DOHH2 (cell line): ENCODE measurements around the gene LRRN2.
"Not testable (repeated sequence)": the region's sequence is repeated elsewhere in the genome, so short reads cannot be mapped to it uniquely, and the experiment has no call there.

Experiments used
- H3F3A ChIP-seq: fragments of 200-600 bp; sonication (generic), shearing (Covaris generic); 2 replicates; pipeline ENCODE4 v1.6.0; 2016; ENCODE audit warnings: antibody characterized with exemption, mild to moderate bottlenecking; ENCODE audit not compliant: control insufficient read depth, insufficient read depth
- H3K27ac ChIP-seq: fragments of 200-600 bp; sonication (generic); 2 replicates; pipeline ENCODE4 v1.5.1; 2014; ENCODE audit warnings: low read depth, mild to moderate bottlenecking, low read length, moderate library complexity
- H3K27me3 ChIP-seq: fragments of 200-600 bp; sonication (generic); 2 replicates; pipeline ENCODE4 v1.6.1; 2014; ENCODE audit warnings: mild to moderate bottlenecking, low read length, mixed read lengths; ENCODE audit not compliant: control insufficient read depth
- H3K36me3 ChIP-seq: fragments of 200-600 bp; sonication (generic); 2 replicates; pipeline ENCODE4 v1.6.1; 2014; ENCODE audit warnings: mild to moderate bottlenecking, low read length, moderate library complexity, mixed read lengths; ENCODE audit not compliant: control insufficient read depth
- H3K4me1 ChIP-seq: fragments of 200-600 bp; sonication (generic); 2 replicates; pipeline ENCODE4 v1.6.1; 2014; ENCODE audit warnings: mild to moderate bottlenecking, low read length, mixed read lengths; ENCODE audit not compliant: control insufficient read depth
- H3K4me2 ChIP-seq: fragments of 200-600 bp; sonication (generic); 2 replicates; pipeline ENCODE4 v1.6.0; 2014; ENCODE audit warnings: mild to moderate bottlenecking, low read length, moderate library complexity
- H3K4me3 ChIP-seq: fragments of 200-600 bp; sonication (generic); 2 replicates; pipeline ENCODE4 v1.5.1; 2014; ENCODE audit warnings: mild to moderate bottlenecking, low read length, mixed read lengths
- H3K79me2 ChIP-seq: fragments of 200-600 bp; sonication (generic); 2 replicates; pipeline ENCODE4 v1.6.1; 2014; ENCODE audit warnings: mild to moderate bottlenecking, low read length, mixed read lengths; ENCODE audit not compliant: control insufficient read depth
- H3K9me2 ChIP-seq: fragments of 200-600 bp; sonication (generic); replicated peaks from 2 replicates; pipeline ENCODE4 v1.6.1; 2014; ENCODE audit warnings: mild to moderate bottlenecking, low read length, mixed read lengths; ENCODE audit not compliant: control insufficient read depth
- H3K9me3 ChIP-seq: fragments of 200-600 bp; sonication (generic); 2 replicates; pipeline ENCODE4 v1.6.1; 2014; ENCODE audit warnings: antibody characterized with exemption, low read length, mixed read lengths; ENCODE audit not compliant: control insufficient read depth, insufficient read depth
- H4K20me1 ChIP-seq: fragments of 200-600 bp; sonication (generic); 2 replicates; pipeline ENCODE4 v1.6.0; 2014; ENCODE audit warnings: low read depth, mild to moderate bottlenecking, antibody characterized with exemption, low read length, moderate library complexity; ENCODE audit not compliant: control insufficient read depth, insufficient read depth
- EZH2phosphoT487 ChIP-seq: fragments of 200-600 bp; sonication (generic); IDR thresholded peaks from 2 replicates; pipeline ENCODE4 v1.6.1; 2017; ENCODE audit warnings: borderline replicate concordance, mild to moderate bottlenecking, antibody characterized with exemption, low read length, moderate library complexity, mixed read lengths
- TF ChIP-seq, protein P1 (sequence below): fragments of 200-600 bp; sonication (generic); IDR thresholded peaks from one replicate; pipeline ENCODE4 v1.5.1; 2014; ENCODE audit warnings: antibody characterized with exemption, mild to moderate bottlenecking, low read depth, low read length; ENCODE audit not compliant: poor library complexity, severe bottlenecking

The LRRN2 gene

DNA sequence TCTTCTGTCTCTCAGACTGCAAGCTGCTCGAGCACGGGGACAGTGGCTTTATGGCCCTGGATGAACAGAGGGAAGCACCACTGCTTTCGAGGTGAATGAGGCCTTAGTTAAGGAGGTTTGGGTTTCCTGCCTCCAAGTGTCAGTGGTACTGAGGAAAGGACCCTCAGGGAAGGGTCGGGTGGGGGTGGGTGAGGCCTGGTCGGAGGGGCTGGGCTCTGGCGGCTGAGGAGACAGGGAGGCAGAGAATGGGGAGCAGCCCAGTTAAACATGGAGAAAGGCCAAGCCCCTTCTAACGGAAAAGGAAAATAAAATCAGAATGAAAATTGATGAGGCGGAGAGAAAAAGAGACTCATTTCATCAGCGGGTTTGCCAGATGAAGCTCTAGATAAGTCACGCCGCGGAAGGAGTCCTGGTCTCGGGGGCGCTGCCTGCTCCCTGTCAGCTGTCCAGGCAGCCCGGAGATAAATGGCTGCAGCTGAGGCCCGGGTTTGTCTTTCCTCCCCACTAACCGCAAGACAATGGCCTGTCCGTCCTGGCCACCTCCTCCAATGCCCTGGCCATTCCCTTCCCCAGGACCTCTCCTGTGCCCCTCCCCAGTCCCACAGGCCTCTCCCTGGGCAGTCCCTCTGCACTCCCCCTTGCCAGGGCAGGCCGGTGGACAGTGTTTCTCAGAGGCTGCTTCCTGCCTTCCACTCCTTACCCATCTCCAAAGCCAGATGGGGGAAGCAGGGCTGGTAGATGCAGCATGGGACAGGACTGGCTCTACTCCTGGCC lies 55.2 kb downstream of the LRRN2 start:
- H3K4me2 ChIP-seq: no peak overlapping the region
- no peaks in the 10 kb centered on the region for H3K36me3 ChIP-seq
- H4K20me1 ChIP-seq: no peaks in the 10 kb centered on the region
- no peak overlapping the region for H3K4me3 ChIP-seq
- no peak overlapping the region for H3K27ac ChIP-seq
- no peaks in the 10 kb centered on the region for H3K9me2 ChIP-seq
- no peaks in the 10 kb centered on the region for H3F3A ChIP-seq
- no peaks in the 10 kb centered on the region for H3K4me1 ChIP-seq
- no peak for TF ChIP-seq EZH2phosphoT487
- TF ChIP-seq, protein P1, sequence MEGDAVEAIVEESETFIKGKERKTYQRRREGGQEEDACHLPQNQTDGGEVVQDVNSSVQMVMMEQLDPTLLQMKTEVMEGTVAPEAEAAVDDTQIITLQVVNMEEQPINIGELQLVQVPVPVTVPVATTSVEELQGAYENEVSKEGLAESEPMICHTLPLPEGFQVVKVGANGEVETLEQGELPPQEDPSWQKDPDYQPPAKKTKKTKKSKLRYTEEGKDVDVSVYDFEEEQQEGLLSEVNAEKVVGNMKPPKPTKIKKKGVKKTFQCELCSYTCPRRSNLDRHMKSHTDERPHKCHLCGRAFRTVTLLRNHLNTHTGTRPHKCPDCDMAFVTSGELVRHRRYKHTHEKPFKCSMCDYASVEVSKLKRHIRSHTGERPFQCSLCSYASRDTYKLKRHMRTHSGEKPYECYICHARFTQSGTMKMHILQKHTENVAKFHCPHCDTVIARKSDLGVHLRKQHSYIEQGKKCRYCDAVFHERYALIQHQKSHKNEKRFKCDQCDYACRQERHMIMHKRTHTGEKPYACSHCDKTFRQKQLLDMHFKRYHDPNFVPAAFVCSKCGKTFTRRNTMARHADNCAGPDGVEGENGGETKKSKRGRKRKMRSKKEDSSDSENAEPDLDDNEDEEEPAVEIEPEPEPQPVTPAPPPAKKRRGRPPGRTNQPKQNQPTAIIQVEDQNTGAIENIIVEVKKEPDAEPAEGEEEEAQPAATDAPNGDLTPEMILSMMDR: no peak
- no peaks in the 10 kb centered on the region for H3K9me3 ChIP-seq
- H3K79me2 ChIP-seq: no peaks in the 10 kb centered on the region
- peaks cover 21% of the 10 kb centered on the region for H3K27me3 ChIP-seq

DNA sequence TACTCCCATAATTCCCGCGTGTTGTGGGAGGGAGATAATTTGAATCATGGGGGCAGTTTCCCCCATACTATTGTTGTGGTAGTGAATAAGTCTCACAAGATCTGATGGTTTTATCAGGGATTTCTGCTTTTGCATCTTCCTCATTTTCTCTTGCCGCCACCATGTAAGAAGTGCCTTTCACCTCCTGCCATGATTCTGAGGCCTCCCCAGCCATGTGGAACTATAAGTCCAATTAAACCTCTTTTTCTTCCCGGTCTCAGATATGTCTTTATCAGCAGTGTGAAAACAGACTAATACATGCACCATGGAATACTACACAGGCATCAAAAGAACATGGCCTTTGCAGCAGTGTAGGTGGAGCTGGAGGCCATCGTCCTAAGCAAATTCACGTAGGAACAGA lies 56.1 kb downstream of the LRRN2 start:
- not testable (repeated sequence) for H3K4me1 ChIP-seq

DNA sequence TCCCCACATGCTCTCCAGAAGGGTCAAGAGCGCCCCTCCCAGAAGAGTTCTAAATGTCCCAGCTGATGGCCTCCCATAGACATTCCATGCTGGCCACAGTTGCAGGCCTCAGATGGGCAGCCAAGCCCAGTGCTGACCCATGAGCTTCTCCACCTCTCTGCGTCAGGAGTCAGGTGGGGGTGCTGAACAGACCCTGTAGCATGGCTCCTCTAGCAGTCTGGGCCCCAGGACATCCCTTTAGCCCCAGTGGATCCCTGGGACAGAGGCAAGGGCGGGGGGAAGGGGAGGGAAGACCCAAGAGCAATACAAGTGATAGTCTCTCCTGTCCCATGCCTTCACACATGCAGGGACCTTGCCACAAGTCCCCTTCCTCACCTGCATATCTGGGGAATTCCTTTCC lies 56.7 kb downstream of the LRRN2 start:
- Histone ChIP-seq H4K20me1 (no peaks in the 10 kb centered on the region), H3K4me3 (no peak overlapping the region), H3K27me3 (peaks cover 20% of the 10 kb centered on the region), H3K9me2 (no peaks in the 10 kb centered on the region), H3K36me3 (no peaks in the 10 kb centered on the region), H3K27ac (no peak overlapping the region), H3F3A (no peaks in the 10 kb centered on the region), H3K79me2 (no peaks in the 10 kb centered on the region), H3K4me2 (no peak overlapping the region), H3K4me1 (no peaks in the 10 kb centered on the region), H3K9me3 (no peaks in the 10 kb centered on the region)
- TF ChIP-seq, protein P1: no peak
- TF ChIP-seq EZH2phosphoT487: no peak

More for the DNA sequence above, 56.1 kb downstream of the LRRN2 start:
- H3K27ac ChIP-seq, H4K20me1 ChIP-seq, H3K4me2 ChIP-seq, H3K36me3 ChIP-seq, H3K9me2 ChIP-seq, H3F3A ChIP-seq, H3K4me3 ChIP-seq, H3K9me3 ChIP-seq, H3K79me2 ChIP-seq: not testable (repeated sequence)
- peaks cover 20% of the 10 kb centered on the region for H3K27me3 ChIP-seq

DNA sequence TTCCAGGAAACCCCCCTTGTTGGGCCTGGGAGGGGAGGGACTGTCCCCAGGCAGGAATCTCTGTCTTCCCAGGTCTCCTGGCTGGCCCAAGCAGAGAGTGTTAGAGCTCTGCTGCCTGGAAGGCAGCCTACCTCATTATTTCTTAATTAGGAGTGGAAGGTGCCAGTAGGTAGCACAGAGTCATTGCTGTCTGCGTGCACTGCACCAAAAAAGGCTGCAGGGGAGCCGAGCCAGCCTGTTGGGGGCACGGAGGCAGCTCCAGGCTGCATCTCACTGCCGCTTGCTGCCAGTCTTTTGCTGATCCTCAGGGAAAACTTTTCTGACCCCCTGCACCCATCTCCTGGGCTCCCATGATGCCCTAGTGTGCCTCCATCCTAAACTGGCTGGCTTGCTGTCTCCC lies 58.1 kb downstream of the LRRN2 start:
- Histone ChIP-seq H3K27me3 (peaks cover 20% of the 10 kb centered on the region), H3K4me1 (no peaks in the 10 kb centered on the region), H3K9me2 (no peaks in the 10 kb centered on the region), H4K20me1 (no peaks in the 10 kb centered on the region), H3K79me2 (no peaks in the 10 kb centered on the region), H3K36me3 (no peaks in the 10 kb centered on the region), H3K9me3 (no peaks in the 10 kb centered on the region), H3F3A (no peaks in the 10 kb centered on the region), H3K4me2 (no peak overlapping the region), H3K4me3 (no peak overlapping the region), H3K27ac (no peak overlapping the region)
- TF ChIP-seq EZH2phosphoT487: no peak
- TF ChIP-seq, protein P1: no peak
